ENCODE measurements around the gene NADK. TPM values are rescaled to one million over a fixed set of nuclear protein-coding genes. Genes with fewer than 3 reads are reported as not detected.

Gene NADK
- total RNA-seq, 1 donor from 2014 or later = 104 TPM

- intact Hi-C loops (cut with DNase I) = no loop called here
- Histone ChIP-seq H3K4me3 (no peak overlapping the region), H3K27me3 (no peaks in the 10 kb centered on the region), H3K36me3 (peaks cover 83 to 86% of the 10 kb centered on the region in 2 donors), H3K4me1 (no peaks in the 10 kb centered on the region), H3K27ac (no peak overlapping the region), H3K9me3 (no peaks in the 10 kb centered on the region)
- no peak for TF ChIP-seq CTCF (IDR thresholded peaks at IDR 0.05)
- DNase-seq (ENCODE audit: low spot score in 2 of 2) = no peak
Measured at GRCh38 chr1:1755852-1756251, 22.4 kb downstream of the NADK start.

GRCh38 chr1:1755426-1755825 lies 22.8 kb downstream of the NADK start:
- no peaks in the 10 kb centered on the region for H3K9me3 ChIP-seq
- H3K4me1 ChIP-seq = no peaks in the 10 kb centered on the region
- no peak for TF ChIP-seq CTCF (IDR thresholded peaks at IDR 0.05)
- peaks cover 79 to 81% of the 10 kb centered on the region in 2 donors for H3K36me3 ChIP-seq
- H3K27ac ChIP-seq = no peak overlapping the region
- no peak overlapping the region for H3K4me3 ChIP-seq
- H3K27me3 ChIP-seq = no peaks in the 10 kb centered on the region
- intact Hi-C loops (cut with DNase I) = no loop called here
- DNase-seq (ENCODE audit: low spot score in 2 of 2) = no peak

- H3K9me3 ChIP-seq = no peaks in the 10 kb centered on the region
- H3K36me3 ChIP-seq = peaks cover 68 to 69% of the 10 kb centered on the region in 2 donors
- intact Hi-C loops (cut with DNase I) = no loop called here
- no peak for DNase-seq (ENCODE audit: low spot score in 2 of 2)
- H3K27ac ChIP-seq = no peak overlapping the region
- TF ChIP-seq CTCF (IDR thresholded peaks at IDR 0.05) = no peak
- H3K27me3 ChIP-seq = no peaks in the 10 kb centered on the region
- H3K4me1 ChIP-seq = no peaks in the 10 kb centered on the region
- no peak overlapping the region for H3K4me3 ChIP-seq
Measured at GRCh38 chr1:1754051-1754815, 24.0 kb downstream of the NADK start.

- peaks cover 62 to 64% of the 10 kb centered on the region in 2 donors for H3K36me3 ChIP-seq
- DNase-seq (ENCODE audit: low spot score in 2 of 2) = no peak
- H3K9me3 ChIP-seq = no peaks in the 10 kb centered on the region
- no peak for TF ChIP-seq CTCF (IDR thresholded peaks at IDR 0.05)
- H3K27ac ChIP-seq = no peak overlapping the region
- H3K27me3 ChIP-seq = no peaks in the 10 kb centered on the region
- intact Hi-C loops (cut with DNase I) = no loop called here
- no peaks in the 10 kb centered on the region for H3K4me1 ChIP-seq
- H3K4me3 ChIP-seq = no peak overlapping the region
Measured at GRCh38 chr1:1753607-1754005, 24.7 kb downstream of the NADK start.

- Histone ChIP-seq H3K4me1 (no peaks in the 10 kb centered on the region), H3K27ac (no peak overlapping the region), H3K4me3 (no peak overlapping the region), H3K36me3 (peaks cover 56 to 57% of the 10 kb centered on the region in 2 donors), H3K27me3 (no peaks in the 10 kb centered on the region), H3K9me3 (no peaks in the 10 kb centered on the region)
- intact Hi-C loops (cut with DNase I) = no loop called here
- DNase-seq (ENCODE audit: low spot score in 2 of 2) = no peak
- no peak for TF ChIP-seq CTCF (IDR thresholded peaks at IDR 0.05)
Measured at GRCh38 chr1:1752636-1753606, 25.3 kb downstream of the NADK start.
